ENCODE data around the gene PDE6H.

The PDE6H gene

DNA sequence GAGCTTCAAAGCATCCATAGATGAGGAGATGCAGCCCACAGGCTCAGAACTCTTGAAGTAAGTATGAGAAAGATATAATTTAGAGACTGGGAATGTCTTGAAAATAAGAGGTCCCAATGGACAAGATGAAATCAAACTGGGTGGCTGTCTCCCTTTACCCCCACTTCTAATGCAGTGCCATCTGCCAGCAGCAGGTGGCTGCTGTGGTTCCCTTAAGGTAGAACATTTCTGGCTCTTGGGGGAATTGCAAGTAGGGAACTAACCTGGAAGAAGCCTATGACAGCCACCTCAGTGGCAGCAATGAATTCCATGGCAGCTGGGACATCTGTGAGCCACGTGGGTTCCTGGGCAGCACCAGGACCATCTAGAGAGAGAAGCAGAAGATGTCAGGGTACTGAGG, 35.2 kb upstream of the PDE6H start:
- no peak overlapping the region for H3K4me2 ChIP-seq (ENCODE audit: low read length)
- H2BK120ac ChIP-seq (ENCODE audit: insufficient read depth, low read length, poor library complexity), result no peak overlapping the region
- H3K27me3 ChIP-seq (ENCODE audit: insufficient read depth, low read length), result no peaks in the 10 kb centered on the region
- peaks cover 12 to 13% of the 10 kb centered on the region in 2 experiments for H3K4me1 ChIP-seq (ENCODE audit: control insufficient read depth in 1 of 2, insufficient read depth in 2 of 2, low read length in 2 of 2)
- H2BK5ac ChIP-seq (ENCODE audit: low read depth, low read length, poor library complexity), result no peak overlapping the region
- H3K9me3 ChIP-seq (ENCODE audit: insufficient read depth, low read depth, low read length), result no peaks in the 10 kb centered on the region
- H3K4me3 ChIP-seq (ENCODE audit: low read depth, low read length), result no peak overlapping the region
- peak overlapping the region; percentile 14 for H3K27ac ChIP-seq (ENCODE audit: low read depth, low read length)
- H3K14ac ChIP-seq (ENCODE audit: low read length), result no peak overlapping the region
- H3K79me1 ChIP-seq (ENCODE audit: low read length), result peaks cover 21% of the 10 kb centered on the region
- WGBS (ENCODE audit: extremely low coverage, insufficient coverage, insufficient read length), result no CpG with 5 or more reads among the region's 1 CpG
- H4K91ac ChIP-seq (ENCODE audit: low read depth, low read length), result no peak overlapping the region
- H3K79me2 ChIP-seq (ENCODE audit: control insufficient read depth, insufficient read depth, low read length, poor library complexity), result no peaks in the 10 kb centered on the region
- no peak overlapping the region for H3K23ac ChIP-seq (ENCODE audit: low read length)
- no peak overlapping the region for H3K9ac ChIP-seq (ENCODE audit: low read length)
- H2AFZ ChIP-seq (ENCODE audit: insufficient read depth, low read length, poor library complexity), result no peak overlapping the region
- H2AK5ac ChIP-seq (ENCODE audit: low read length), result no peak overlapping the region
- peak overlapping the region; percentile 20 for H3K18ac ChIP-seq (ENCODE audit: low read length)
- H3K4ac ChIP-seq (ENCODE audit: low read depth, low read length), result no peak overlapping the region
- no peak overlapping the region for H4K12ac ChIP-seq (ENCODE audit: low read depth, low read length)
- H3K36me3 ChIP-seq (ENCODE audit: control insufficient read depth in 1 of 2, insufficient read depth in 2 of 2, low read length in 2 of 2), result peaks cover 5% of the 10 kb centered on the region in 2 experiments
- no peak for DNase-seq
- H4K8ac ChIP-seq (ENCODE audit: low read depth, low read length), result no peak overlapping the region
- H2BK12ac ChIP-seq (ENCODE audit: low read length), result peak overlapping the region; percentile 74

DNA sequence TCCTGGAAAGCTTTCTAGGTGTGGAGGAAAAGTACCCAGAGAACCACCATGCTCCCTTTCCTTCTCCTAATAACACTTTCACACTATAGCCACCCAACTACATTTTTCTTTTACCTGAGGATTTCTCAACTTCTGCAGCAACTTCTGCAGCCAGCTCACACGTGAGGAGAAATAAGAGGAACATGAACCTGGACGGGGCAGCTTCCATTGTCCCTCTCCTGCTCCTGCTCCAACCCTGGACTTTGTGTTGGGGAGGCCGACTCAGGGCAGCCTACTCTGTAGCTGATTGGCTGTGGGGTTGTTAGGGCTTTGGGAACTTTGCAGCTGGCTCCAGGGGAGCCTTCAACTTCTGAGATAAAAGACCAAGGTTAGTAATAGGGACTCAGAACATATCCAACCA, 34.5 kb upstream of the PDE6H start, which contains the start of gene ERP27:
Gene ERP27 (minus strand): TSS at position 237 of the 400 bp plus-strand sequence. CDS start 29 bp downstream, at position 208.
- H4K12ac ChIP-seq (ENCODE audit: low read depth, low read length), result no peak within 1 kb of the TSS
- H4K8ac ChIP-seq (ENCODE audit: low read depth, low read length), result no peak within 1 kb of the TSS
- no peaks in the 10 kb centered on the region for H3K9me3 ChIP-seq (ENCODE audit: insufficient read depth, low read depth, low read length)
- DNase-seq, result peak in 1 of 2 donors; percentile 64
- peak within 1 kb of the TSS; percentile 73 for H2BK120ac ChIP-seq (ENCODE audit: insufficient read depth, low read length, poor library complexity)
- H2BK5ac ChIP-seq (ENCODE audit: low read depth, low read length, poor library complexity), result peak within 1 kb of the TSS; percentile 39
- H3K4ac ChIP-seq (ENCODE audit: low read depth, low read length), result no peak within 1 kb of the TSS
- no peak within 1 kb of the TSS for H3K14ac ChIP-seq (ENCODE audit: low read length)
- H3K79me1 ChIP-seq (ENCODE audit: low read length), result peaks cover 19% of the 10 kb centered on the region
- no peaks in the 10 kb centered on the region for H3K79me2 ChIP-seq (ENCODE audit: control insufficient read depth, insufficient read depth, low read length, poor library complexity)
- H3K9ac ChIP-seq (ENCODE audit: low read length), result no peak within 1 kb of the TSS
- H3K27ac ChIP-seq (ENCODE audit: low read depth, low read length), result peak within 1 kb of the TSS; percentile 14
- H3K4me2 ChIP-seq (ENCODE audit: low read length), result no peak within 1 kb of the TSS
- H2AFZ ChIP-seq (ENCODE audit: insufficient read depth, low read length, poor library complexity), result no peak within 1 kb of the TSS
- no CpG with 5 or more reads among the region's 3 CpGs for WGBS (ENCODE audit: extremely low coverage, insufficient coverage, insufficient read length)
- peak within 1 kb of the TSS; percentile 71 for H4K91ac ChIP-seq (ENCODE audit: low read depth, low read length)
- H3K18ac ChIP-seq (ENCODE audit: low read length), result peak within 1 kb of the TSS; percentile 62
- H3K4me1 ChIP-seq (ENCODE audit: control insufficient read depth in 1 of 2, insufficient read depth in 2 of 2, low read length in 2 of 2), result peaks cover 12 to 13% of the 10 kb centered on the region in 2 experiments
- peak within 1 kb of the TSS; percentile 93 for H2BK12ac ChIP-seq (ENCODE audit: low read length)
- peaks cover 5% of the 10 kb centered on the region in 2 experiments for H3K36me3 ChIP-seq (ENCODE audit: control insufficient read depth in 1 of 2, insufficient read depth in 2 of 2, low read length in 2 of 2)
- H3K27me3 ChIP-seq (ENCODE audit: insufficient read depth, low read length), result no peaks in the 10 kb centered on the region
- H3K23ac ChIP-seq (ENCODE audit: low read length), result no peak within 1 kb of the TSS
- H2AK5ac ChIP-seq (ENCODE audit: low read length), result peak within 1 kb of the TSS; percentile 95
- H3K4me3 ChIP-seq (ENCODE audit: low read depth, low read length), result no peak within 1 kb of the TSS

DNA sequence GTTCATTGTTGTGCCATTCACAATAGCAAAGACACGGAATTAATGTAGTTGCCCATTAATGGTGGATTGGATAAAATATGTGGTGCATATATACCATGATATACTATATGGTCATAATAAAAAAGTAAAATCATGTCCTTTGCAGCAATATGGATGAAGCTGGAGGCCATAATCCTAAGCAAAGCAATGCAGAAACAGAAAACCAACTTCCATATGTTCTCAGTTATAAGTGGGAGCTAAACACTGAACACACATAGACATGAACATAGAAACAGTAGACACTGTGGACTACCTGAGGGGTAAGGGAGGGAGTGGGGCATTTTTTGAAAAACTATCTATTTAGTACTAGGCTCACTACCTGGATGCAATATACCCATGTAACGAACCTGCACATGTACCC, 31.5 kb upstream of the PDE6H start:
- Histone ChIP-seq H3K79me1 (ENCODE audit: low read length) (peaks cover 8% of the 10 kb centered on the region), H2BK120ac (ENCODE audit: insufficient read depth, low read length, poor library complexity) (no peak overlapping the region), H2BK5ac (ENCODE audit: low read depth, low read length, poor library complexity) (no peak overlapping the region), H2BK12ac (ENCODE audit: low read length) (no peak overlapping the region), H3K23ac (ENCODE audit: low read length) (no peak overlapping the region), H3K14ac (ENCODE audit: low read length) (no peak overlapping the region), H3K79me2 (ENCODE audit: control insufficient read depth, insufficient read depth, low read length, poor library complexity) (no peaks in the 10 kb centered on the region), H3K9ac (ENCODE audit: low read length) (no peak overlapping the region), H3K36me3 (ENCODE audit: control insufficient read depth in 1 of 2, insufficient read depth in 2 of 2, low read length in 2 of 2) (peaks cover 5 to 8% of the 10 kb centered on the region in 2 experiments), H3K4ac (ENCODE audit: low read depth, low read length) (no peak overlapping the region), H3K4me2 (ENCODE audit: low read length) (no peak overlapping the region), H3K27me3 (ENCODE audit: insufficient read depth, low read length) (no peaks in the 10 kb centered on the region), H4K8ac (ENCODE audit: low read depth, low read length) (no peak overlapping the region), H3K4me3 (ENCODE audit: low read depth, low read length) (no peak overlapping the region), H4K12ac (ENCODE audit: low read depth, low read length) (no peak overlapping the region), H3K27ac (ENCODE audit: low read depth, low read length) (no peak overlapping the region), H2AFZ (ENCODE audit: insufficient read depth, low read length, poor library complexity) (no peak overlapping the region), H3K18ac (ENCODE audit: low read length) (no peak overlapping the region), H3K4me1 (ENCODE audit: control insufficient read depth in 1 of 2, insufficient read depth in 2 of 2, low read length in 2 of 2) (peaks cover 2 to 3% of the 10 kb centered on the region in 2 experiments), H2AK5ac (ENCODE audit: low read length) (no peak overlapping the region), H3K9me3 (ENCODE audit: insufficient read depth, low read depth, low read length) (no peaks in the 10 kb centered on the region), H4K91ac (ENCODE audit: low read depth, low read length) (no peak overlapping the region)
- WGBS (ENCODE audit: extremely low coverage, insufficient coverage, insufficient read length), result no CpG with 5 or more reads among the region's 2 CpGs
- no peak for DNase-seq

- H2BK120ac ChIP-seq (ENCODE audit: insufficient read depth, low read length, poor library complexity), result no peak overlapping the region
- H3K4ac ChIP-seq (ENCODE audit: low read depth, low read length), result no peak overlapping the region
- WGBS (ENCODE audit: extremely low coverage, insufficient coverage, insufficient read length), result no CpG with 5 or more reads among the region's 12 CpGs
- no peak overlapping the region for H4K91ac ChIP-seq (ENCODE audit: low read depth, low read length)
- no peak overlapping the region for H3K18ac ChIP-seq (ENCODE audit: low read length)
- no peak overlapping the region for H3K9ac ChIP-seq (ENCODE audit: low read length)
- no peaks in the 10 kb centered on the region for H3K27me3 ChIP-seq (ENCODE audit: insufficient read depth, low read length)
- peak overlapping the region; percentile 30 for H3K4me3 ChIP-seq (ENCODE audit: low read depth, low read length)
- no peak overlapping the region for H3K23ac ChIP-seq (ENCODE audit: low read length)
- H4K12ac ChIP-seq (ENCODE audit: low read depth, low read length), result no peak overlapping the region
- no peak overlapping the region for H2BK12ac ChIP-seq (ENCODE audit: low read length)
- no peak overlapping the region for H3K14ac ChIP-seq (ENCODE audit: low read length)
- no peak overlapping the region for H2AK5ac ChIP-seq (ENCODE audit: low read length)
- no peaks in the 10 kb centered on the region for H3K9me3 ChIP-seq (ENCODE audit: insufficient read depth, low read depth, low read length)
- H2BK5ac ChIP-seq (ENCODE audit: low read depth, low read length, poor library complexity), result no peak overlapping the region
- H3K27ac ChIP-seq (ENCODE audit: low read depth, low read length), result no peak overlapping the region
- no peaks in the 10 kb centered on the region for H3K79me2 ChIP-seq (ENCODE audit: control insufficient read depth, insufficient read depth, low read length, poor library complexity)
- peaks cover 6 to 8% of the 10 kb centered on the region in 2 experiments for H3K36me3 ChIP-seq (ENCODE audit: control insufficient read depth in 1 of 2, insufficient read depth in 2 of 2, low read length in 2 of 2)
- H2AFZ ChIP-seq (ENCODE audit: insufficient read depth, low read length, poor library complexity), result no peak overlapping the region
- H3K4me1 ChIP-seq (ENCODE audit: control insufficient read depth in 1 of 2, insufficient read depth in 2 of 2, low read length in 2 of 2), result peaks cover 0 to under 1% of the 10 kb centered on the region in 2 experiments
- no peak overlapping the region for H3K4me2 ChIP-seq (ENCODE audit: low read length)
- no peak overlapping the region for H4K8ac ChIP-seq (ENCODE audit: low read depth, low read length)
- no peak for DNase-seq
- H3K79me1 ChIP-seq (ENCODE audit: low read length), result peaks cover 7% of the 10 kb centered on the region
Observed at GRCh38 chr12:14942196-14942931, 30.5 kb upstream of the PDE6H start.
